H1 (cell line): ENCODE measurements around the gene MYO7B. TPM values are rescaled to one million over a fixed set of nuclear protein-coding genes. Genes with fewer than 3 reads are reported as not detected.

Experiments used
- CTCF ChIA-PET: fragments of 300-600 bp; sonication (Branson Sonifier 250); formaldehyde crosslinking; loops from one replicate; lab custom pipeline; 2021; ENCODE audit not compliant: partially characterized antibody; lab: Charles Lee
- POLR2A ChIA-PET: fragments of 300-600 bp; sonication (Branson Sonifier 250); formaldehyde crosslinking; loops from one replicate; lab custom pipeline; 2021; ENCODE audit warnings: inconsistent platforms; ENCODE audit not compliant: partially characterized antibody; lab: Charles Lee
- DNase-seq, 2 experiments: peaks; one replicate each; pipeline versions ENCODE4 v3.0.0 to v3.0.0-alpha.2; 2010 to 2022; ENCODE audit warnings: low spot score in 2 of 2, low read depth in 1 of 2, mixed read lengths in 1 of 2
- FAIRE-seq: peaks from 2 replicates; lab custom pipeline; 2011; peaks lifted over from hg19 to GRCh38; lab: Jason Lieb, UNC
- H2AFZ ChIP-seq: 2 replicates; pipeline ENCODE4 v1.8.1; 2012; ENCODE audit warnings: low read length, inconsistent platforms
- H2AK5ac ChIP-seq: 2 replicates; pipeline ENCODE4 v1.6.1; 2013; ENCODE audit warnings: low read depth, low read length
- H2BK120ac ChIP-seq: replicated peaks from 2 replicates; pipeline ENCODE3; 2013; ENCODE audit warnings: low read depth, low read length, inconsistent platforms
- H2BK12ac ChIP-seq: 2 replicates; pipeline ENCODE4 v1.6.1; 2013; ENCODE audit warnings: low read depth, low read length
- H2BK15ac ChIP-seq: 2 replicates; pipeline ENCODE4 v1.6.1; 2013; ENCODE audit warnings: low read length
- H2BK20ac ChIP-seq: 2 replicates; pipeline ENCODE4 v1.6.1; 2013; ENCODE audit warnings: low read length
- H2BK5ac ChIP-seq: 2 replicates; pipeline ENCODE4 v1.6.1; 2013; ENCODE audit warnings: low read depth, low read length
- H3K14ac ChIP-seq: 2 replicates; pipeline ENCODE4 v1.6.1; 2013; ENCODE audit warnings: inconsistent platforms; ENCODE audit not compliant: insufficient read length
- H3K18ac ChIP-seq: 2 replicates; pipeline ENCODE4 v1.6.1; 2013; ENCODE audit warnings: low read length; ENCODE audit errors: extremely low read depth
- H3K23ac ChIP-seq: 2 replicates; pipeline ENCODE4 v1.6.1; 2013; ENCODE audit warnings: inconsistent platforms; ENCODE audit not compliant: insufficient read length
- H3K23me2 ChIP-seq: 2 replicates; pipeline ENCODE4 v1.6.1; 2013; ENCODE audit warnings: low read depth, low read length
- H3K27ac ChIP-seq: 2 replicates; pipeline ENCODE4 v1.6.1; 2011; ENCODE audit warnings: low read depth, low read length, inconsistent platforms
- H3K27me3 ChIP-seq, 4 experiments: replicated peaks in 1 of 4; 1 replicate in 1 of 4; 2 replicates in 3 of 4; pipeline versions ENCODE4 v1.6.1 to v1.8.1; 2011 to 2013; ENCODE audit warnings: low read length in 3 of 4, mild to moderate bottlenecking in 3 of 4, inconsistent platforms in 2 of 4, mixed read lengths in 2 of 4, moderate library complexity in 1 of 4; ENCODE audit not compliant: control insufficient read depth in 3 of 4, insufficient read depth in 3 of 4; ENCODE audit errors: extremely low read depth in 1 of 4
- H3K36me3 ChIP-seq, 4 experiments: 2 replicates each; pipeline versions ENCODE4 v1.6.1 to v1.8.1; 2011 to 2013; ENCODE audit warnings: mild to moderate bottlenecking in 4 of 4, low read length in 3 of 4, moderate library complexity in 2 of 4, control low read depth in 1 of 4, inconsistent platforms in 1 of 4; ENCODE audit not compliant: insufficient read depth in 4 of 4, control insufficient read depth in 2 of 4
- H3K4ac ChIP-seq: replicated peaks from 2 replicates; pipeline ENCODE3; 2013; ENCODE audit warnings: low read length, low read depth, mixed read lengths, inconsistent platforms; ENCODE audit not compliant: insufficient read length
- H3K4me1 ChIP-seq, 4 experiments: replicated peaks in 1 of 4; 1 replicate in 1 of 4; 2 replicates in 3 of 4; pipeline versions ENCODE4 v1.6.1 to v1.8.1; 2011 to 2013; ENCODE audit warnings: low read length in 3 of 4, inconsistent platforms in 2 of 4, mixed read lengths in 1 of 4; ENCODE audit not compliant: insufficient read depth in 4 of 4, control insufficient read depth in 3 of 4
- H3K4me2 ChIP-seq, 2 experiments: 2 replicates each; pipeline versions ENCODE4 v1.6.1 to v1.8.1; 2011 to 2013; ENCODE audit warnings: low read depth in 2 of 2, low read length in 2 of 2, control low read depth in 1 of 2, inconsistent platforms in 1 of 2, mild to moderate bottlenecking in 1 of 2; ENCODE audit not compliant: insufficient read depth in 1 of 2
- H3K4me3 ChIP-seq, 4 experiments: fragments of 200-600, 300-600 bp in 1 of 4; sonication (generic), shearing (Covaris generic), sonication (Bioruptor Twin) in 1 of 4; 2 replicates each; pipeline versions ENCODE4 v1.5.1 to v1.8.1; 2011 to 2016; ENCODE audit warnings: low read length in 4 of 4, low read depth in 3 of 4, control low read depth in 2 of 4, inconsistent platforms in 2 of 4, mild to moderate bottlenecking in 2 of 4, mixed read lengths in 1 of 4, moderate library complexity in 1 of 4; ENCODE audit not compliant: insufficient read depth in 2 of 4; ENCODE audit errors: extremely low read depth in 1 of 4
- H3K56ac ChIP-seq: replicated peaks from 2 replicates; pipeline ENCODE3; 2013; ENCODE audit warnings: low read depth, mild to moderate bottlenecking, mixed read lengths, low read length, inconsistent platforms; ENCODE audit not compliant: insufficient read length
- H3K79me1 ChIP-seq: 2 replicates; pipeline ENCODE4 v1.6.1; 2013; ENCODE audit warnings: low read depth, low read length, control low read depth
- H3K79me2 ChIP-seq, 2 experiments: 2 replicates each; pipeline versions ENCODE4 v1.6.1 to v1.8.1; 2012 to 2013; ENCODE audit warnings: low read length in 2 of 2, mild to moderate bottlenecking in 2 of 2, inconsistent platforms in 1 of 2; ENCODE audit not compliant: insufficient read depth in 2 of 2, control insufficient read depth in 1 of 2
- H3K9ac ChIP-seq, 4 experiments: replicated peaks in 1 of 4; 1 replicate in 1 of 4; 2 replicates in 3 of 4; pipeline versions ENCODE4 v1.6.1 to v1.8.1; 2011 to 2013; ENCODE audit warnings: low read depth in 3 of 4, low read length in 3 of 4, control low read depth in 2 of 4, mild to moderate bottlenecking in 2 of 4, moderate library complexity in 2 of 4, inconsistent platforms in 1 of 4; ENCODE audit errors: extremely low read depth in 1 of 4
- H3K9me3 ChIP-seq, 2 experiments: 2 replicates each; pipeline versions ENCODE4 v1.6.1 to v1.8.1; 2012 to 2013; ENCODE audit warnings: mild to moderate bottlenecking in 2 of 2, moderate library complexity in 2 of 2, control low read depth in 1 of 2, inconsistent platforms in 1 of 2, low read depth in 1 of 2, low read length in 1 of 2, mixed read lengths in 1 of 2; ENCODE audit not compliant: insufficient read depth in 2 of 2
- H4K20me1 ChIP-seq, 2 experiments: replicated peaks in 1 of 2; 2 replicates each; pipeline versions ENCODE3 to v1.8.1; 2011 to 2013; ENCODE audit warnings: inconsistent platforms in 2 of 2, low read length in 2 of 2, mild to moderate bottlenecking in 1 of 2; ENCODE audit not compliant: insufficient read depth in 2 of 2, control insufficient read depth in 1 of 2
- H4K5ac ChIP-seq: 2 replicates; pipeline ENCODE4 v1.6.1; 2013; ENCODE audit warnings: low read length, low read depth, mixed read lengths, inconsistent platforms; ENCODE audit not compliant: insufficient read length
- H4K8ac ChIP-seq: 2 replicates; pipeline ENCODE4 v1.8.0; 2013; ENCODE audit warnings: mild to moderate bottlenecking, moderate library complexity, low read length, inconsistent platforms; ENCODE audit not compliant: insufficient read depth; ENCODE audit errors: extremely low read depth
- H4K91ac ChIP-seq: replicated peaks from 2 replicates; pipeline ENCODE3; 2013; ENCODE audit warnings: low read length, mixed read lengths, inconsistent platforms; ENCODE audit not compliant: insufficient read length
- BRCA1 ChIP-seq: IDR thresholded peaks from 2 replicates; pipeline ENCODE4 v1.6.1; 2012; ENCODE audit warnings: low read depth, low read length, improper control_type of control experiment
- CBX5 ChIP-seq: fragments of 300-800, 300-1000 bp; sonication (generic); IDR thresholded peaks from 2 replicates; pipeline ENCODE4 v1.7.1; 2016; ENCODE audit warnings: antibody characterized with exemption, low read length, low read depth
- CEBPB ChIP-seq: IDR thresholded peaks from 2 replicates; pipeline ENCODE4 v1.6.1; 2012; ENCODE audit warnings: low read depth, low read length
- CHD1 ChIP-seq: IDR thresholded peaks from 2 replicates; pipeline ENCODE4 v1.6.1; 2012; ENCODE audit warnings: low read depth, low read length, improper control_type of control experiment
- CHD2 ChIP-seq: IDR thresholded peaks from 2 replicates; pipeline ENCODE4 v1.6.1; 2012; ENCODE audit warnings: low read length, improper control_type of control experiment
- EP300 ChIP-seq, 2 experiments: IDR thresholded peaks; 1 replicate in 1 of 2; 2 replicates in 1 of 2; pipeline ENCODE4 v1.6.1; 2011 to 2012; ENCODE audit warnings: low read depth in 2 of 2, low read length in 2 of 2, mild to moderate bottlenecking in 2 of 2, borderline replicate concordance in 1 of 2, inconsistent platforms in 1 of 2, moderate library complexity in 1 of 2
- FOSL1 ChIP-seq: IDR thresholded peaks from 2 replicates; pipeline ENCODE4 v1.6.1; 2011; ENCODE audit warnings: mild to moderate bottlenecking, low read depth, low read length, moderate library complexity; ENCODE audit not compliant: insufficient read depth
- JUND ChIP-seq: IDR thresholded peaks from 2 replicates; pipeline ENCODE4 v1.6.1; 2011; ENCODE audit warnings: mild to moderate bottlenecking, improper control_type of control experiment, low read length
- RBBP5 ChIP-seq: IDR thresholded peaks from 2 replicates; pipeline ENCODE4 v1.7.1; 2012; ENCODE audit warnings: low read depth, mild to moderate bottlenecking, inconsistent platforms, low read length, moderate library complexity, borderline replicate concordance
- SAP30 ChIP-seq: fragments of 300-600 bp; sonication (generic); IDR thresholded peaks from 2 replicates; pipeline ENCODE4 v1.7.1; 2012; ENCODE audit warnings: low read length, moderate library complexity, mild to moderate bottlenecking, inconsistent platforms; ENCODE audit not compliant: insufficient read depth, insufficient replicate concordance
- SIN3A ChIP-seq, 2 experiments: IDR thresholded peaks in 1 of 2; conservative IDR thresholded peaks in 1 of 2; 2 replicates each; pipeline ENCODE4 v1.6.1; 2011 to 2012; ENCODE audit warnings: low read length in 2 of 2, improper control_type of control experiment in 1 of 2, low read depth in 1 of 2, mild to moderate bottlenecking in 1 of 2
- TAF7 ChIP-seq: optimal IDR thresholded peaks from 2 replicates; pipeline ENCODE3; 2011; ENCODE audit warnings: low read depth, mild to moderate bottlenecking, inconsistent platforms, low read length, moderate library complexity, borderline replicate concordance
- WGBS, 2 experiments: shearing (Covaris generic) in 1 of 2; methylation state at CpG; one replicate each; pipeline versions ENCODE4 v1.1.6 to v1.1.7; 2013 to 2015; ENCODE audit warnings: low lambda C conversion rate in 2 of 2, mixed read lengths in 2 of 2, inconsistent platforms in 1 of 2, low coverage in 1 of 2, missing lambda C conversion rate in 1 of 2; ENCODE audit not compliant: insufficient replicate concordance in 2 of 2, insufficient coverage in 1 of 2, insufficient read length in 1 of 2; ENCODE audit errors: extremely low coverage in 1 of 2, missing lambda C conversion rate in 1 of 2; 5-methylcytosine and 5-hydroxymethylcytosine counted together
- polyA plus RNA-seq, 7 experiments: library from polyadenylated mRNA; depleted of rRNA in 3 of 7; stranded (reverse) in 5 of 7; unstranded in 2 of 7; fragments of >200 nt in 5 of 7; fragments of 200-250 nt in 2 of 7; gene quantifications; 1 replicate in 5 of 7; 2 replicates in 1 of 7; 4 replicates in 1 of 7; pipeline versions ENCODE4 v1.2.1 to v1.2.3, GENCODE V29; 2011 to 2013; ENCODE audit warnings: missing spikeins in 2 of 7, mixed read lengths in 2 of 7
- total RNA-seq: library from RNA; stranded (reverse); fragmentation: NEBNext Ultra II Directional; extraction: Animal tissue kit (Norgen Biotek cat#: 25700); gene quantifications from 2 replicates; pipeline ENCODE4 v1.2.1, GENCODE V29; 2021
- TF ChIP-seq, protein P1 (sequence below): IDR thresholded peaks from 2 replicates; pipeline ENCODE4 v1.6.1; 2012; ENCODE audit warnings: inconsistent platforms

Gene MYO7B
- total and polyA plus RNA-seq, 2 of the 8 experiments (the other 6 are each of a cell fraction or from before 2014, with no cell fraction given) = not detected

DNA sequence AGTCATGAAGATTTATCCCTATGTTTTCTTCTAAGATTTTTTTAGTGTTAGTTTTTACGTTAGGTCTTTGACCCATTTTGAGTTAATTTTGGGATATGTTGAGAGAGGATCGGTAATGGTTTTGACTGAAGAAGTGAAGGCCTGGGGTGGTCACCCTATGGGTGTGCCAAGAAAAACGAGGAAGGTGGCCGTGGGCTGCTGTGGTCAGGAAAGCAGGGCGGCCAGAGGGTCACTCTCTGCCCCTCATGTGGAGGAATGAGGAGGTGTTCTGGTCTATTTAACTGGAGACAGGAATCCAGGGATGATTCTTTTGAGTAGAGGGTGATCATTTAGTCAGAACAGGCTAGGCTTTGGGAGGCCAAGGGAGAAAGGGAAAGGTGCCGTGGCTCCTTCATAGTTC is 50.7 kb downstream of the MYO7B start:
- no peak overlapping the region for H3K4me3 ChIP-seq
- H3K36me3 ChIP-seq = no peaks in the 10 kb centered on the region
- H3K27me3 ChIP-seq = no peaks in the 10 kb centered on the region
- H3K79me1 ChIP-seq = no peaks in the 10 kb centered on the region
- H3K4me1 ChIP-seq = peaks cover 0 to 8% (median 0%) of the 10 kb centered on the region in 4 experiments; a peak in 1 of 7 replicates
- no peak overlapping the region for H3K56ac ChIP-seq
- no peak overlapping the region for H3K23ac ChIP-seq
- no peaks in the 10 kb centered on the region for H3K9me3 ChIP-seq
- H3K18ac ChIP-seq = no peak overlapping the region
- no peak overlapping the region for H3K4me2 ChIP-seq
- no peak overlapping the region for H3K27ac ChIP-seq
- ChIA-PET CTCF (interaction anchor here (0.9 to 1.0 kb wide), 2 partner anchors 10 to 19 kb away, joined by 3 to 4 read pairs; no protein-coding TSS in a partner anchor), POLR2A (no interaction called here)
- H2BK20ac ChIP-seq = no peak overlapping the region
- DNase-seq (no peak), FAIRE-seq (no peak)
- H3K9ac ChIP-seq = no peak overlapping the region
- H4K5ac ChIP-seq = no peak overlapping the region
- 96% methylated on average over 6 of the region's 6 CpGs; no CpG with 5 or more reads in 1 of the 2 experiments for whole genome bisulfite sequencing, 2 experiments
- H3K14ac ChIP-seq = no peak overlapping the region
- no peak overlapping the region for H2BK120ac ChIP-seq
- no peak overlapping the region for H4K8ac ChIP-seq
- H2AK5ac ChIP-seq = no peak overlapping the region
- peaks cover 10% of the 10 kb centered on the region; the same call in 1 of the 2 replicates for H3K23me2 ChIP-seq
- H2BK5ac ChIP-seq = no peak overlapping the region
- H2BK12ac ChIP-seq = no peak overlapping the region
- H3K4ac ChIP-seq = no peak overlapping the region
- H4K91ac ChIP-seq = no peak overlapping the region
- no peaks in the 10 kb centered on the region for H3K79me2 ChIP-seq
- no peak overlapping the region for H2AFZ ChIP-seq
- no peak overlapping the region for H2BK15ac ChIP-seq
- H4K20me1 ChIP-seq = no peaks in the 10 kb centered on the region
- TF ChIP-seq SIN3A (conservative IDR thresholded peaks at IDR 0.05 in 1 of 2, IDR thresholded peaks at IDR 0.05 in 1 of 2; ENCODE audit: low read depth in 1 of 2, low read length in 2 of 2) (no peak), JUND (no peak), FOSL1 (no peak), CBX5 (no peak), CHD2 (no peak), SAP30 (no peak), CEBPB (no peak), BRCA1 (no peak), EP300 (IDR thresholded peaks at IDR 0.05; ENCODE audit: borderline replicate concordance in 1 of 2, low read depth in 2 of 2, low read length in 2 of 2) (no peak), TAF7 (no peak), CHD1 (no peak), RBBP5 (no peak)
- TF ChIP-seq, protein P1, sequence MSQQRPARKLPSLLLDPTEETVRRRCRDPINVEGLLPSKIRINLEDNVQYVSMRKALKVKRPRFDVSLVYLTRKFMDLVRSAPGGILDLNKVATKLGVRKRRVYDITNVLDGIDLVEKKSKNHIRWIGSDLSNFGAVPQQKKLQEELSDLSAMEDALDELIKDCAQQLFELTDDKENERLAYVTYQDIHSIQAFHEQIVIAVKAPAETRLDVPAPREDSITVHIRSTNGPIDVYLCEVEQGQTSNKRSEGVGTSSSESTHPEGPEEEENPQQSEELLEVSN = no peak
